NCI-H187 (cell line): ENCODE data around the gene TLR6.
A peak's percentile ranks its signal among the peaks of the same experiment; 100 is the strongest.
"Not testable (repeated sequence)": the region's sequence is repeated elsewhere in the genome, so short reads cannot be mapped to it uniquely, and the experiment has no call there.

ENCODE experiments used
- DNase-seq, 2 experiments: peaks; one replicate each; lab custom pipeline; 2025; lab: John Stamatoyannopoulos, UW

The TLR6 gene

GRCh38 chr4:38787693-38788092 is 68.9 kb downstream of the TLR6 start:
- DNase-seq, result no peak

DNA sequence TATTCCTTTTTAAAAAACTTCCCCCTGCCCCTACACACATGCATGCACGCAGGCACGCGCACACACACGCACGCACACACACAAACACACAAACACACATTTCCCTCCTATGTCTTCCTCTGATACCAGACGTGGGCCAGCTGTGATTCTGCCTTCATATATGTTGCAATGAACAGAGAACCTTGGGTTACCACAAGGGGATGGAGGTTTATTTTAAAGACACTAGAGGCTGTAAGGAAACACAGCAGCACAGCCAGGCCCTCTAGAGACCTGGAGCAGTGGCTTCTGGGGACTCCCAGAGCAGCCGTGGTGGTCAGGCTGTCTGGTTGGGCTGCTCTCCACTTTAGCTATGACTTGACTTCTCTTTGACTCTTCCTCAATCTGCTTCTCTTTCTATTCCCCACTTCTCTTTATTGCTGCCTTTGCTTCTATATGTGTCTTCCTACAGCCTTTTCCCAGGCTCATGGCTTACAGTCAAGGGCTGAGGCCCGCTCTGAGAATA is 70.7 kb downstream of the TLR6 start:
- DNase-seq, result no peak

DNA sequence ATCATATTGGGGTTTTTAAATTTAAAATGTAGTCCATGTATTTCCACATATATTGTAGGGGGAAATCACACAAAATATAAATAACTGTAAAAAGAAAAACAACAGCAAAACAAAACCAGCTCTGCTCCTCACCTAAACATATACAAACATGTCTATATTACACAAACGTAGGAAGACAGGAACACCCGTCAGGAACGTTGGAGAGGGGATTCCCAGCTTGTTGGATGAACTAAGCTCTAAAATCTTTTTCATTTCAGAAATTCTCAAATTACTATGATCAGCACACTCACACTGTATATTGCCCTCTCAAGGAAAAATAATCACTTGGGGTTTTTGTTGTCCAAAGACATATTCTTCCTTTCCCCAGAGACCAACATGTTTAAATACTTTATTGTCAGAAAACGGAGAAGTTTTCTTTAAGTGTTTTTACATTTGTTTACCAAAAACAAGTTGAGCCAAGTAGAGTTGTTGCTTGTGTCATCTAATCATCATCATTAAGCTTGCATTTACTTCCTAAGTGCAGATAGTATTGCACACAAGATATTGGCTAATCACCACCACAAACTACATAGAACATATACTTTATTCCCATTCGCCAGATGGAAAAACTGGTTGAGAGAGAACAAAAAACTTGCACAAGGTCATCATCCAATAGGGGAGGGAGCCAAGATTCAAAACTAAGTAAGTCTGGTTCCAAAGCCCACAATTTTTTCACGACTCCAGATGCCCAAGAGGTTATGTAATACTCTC is 71.4 kb downstream of the TLR6 start:
- no peak for DNase-seq

GRCh38 chr4:38784141-38784540 is 72.5 kb downstream of the TLR6 start:
- no peak for DNase-seq

DNA sequence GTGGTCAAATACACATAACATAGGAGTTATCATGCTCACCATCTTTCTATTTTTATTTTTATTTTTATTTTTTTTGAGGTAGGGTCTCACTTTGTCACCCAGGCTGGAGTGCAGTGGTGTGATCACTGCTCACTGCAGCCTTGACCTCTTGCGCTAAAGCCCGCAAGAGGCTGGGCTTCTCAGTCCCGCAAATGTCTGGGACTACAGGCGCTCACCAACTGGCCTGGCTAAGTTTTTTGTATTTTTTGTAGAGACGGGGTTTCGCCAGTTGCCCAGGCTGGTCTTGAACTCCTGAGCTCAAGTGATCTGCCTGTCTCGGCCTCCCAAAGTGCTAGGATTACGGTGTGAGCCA is 73.5 kb downstream of the TLR6 start:
- no peak for DNase-seq

DNA sequence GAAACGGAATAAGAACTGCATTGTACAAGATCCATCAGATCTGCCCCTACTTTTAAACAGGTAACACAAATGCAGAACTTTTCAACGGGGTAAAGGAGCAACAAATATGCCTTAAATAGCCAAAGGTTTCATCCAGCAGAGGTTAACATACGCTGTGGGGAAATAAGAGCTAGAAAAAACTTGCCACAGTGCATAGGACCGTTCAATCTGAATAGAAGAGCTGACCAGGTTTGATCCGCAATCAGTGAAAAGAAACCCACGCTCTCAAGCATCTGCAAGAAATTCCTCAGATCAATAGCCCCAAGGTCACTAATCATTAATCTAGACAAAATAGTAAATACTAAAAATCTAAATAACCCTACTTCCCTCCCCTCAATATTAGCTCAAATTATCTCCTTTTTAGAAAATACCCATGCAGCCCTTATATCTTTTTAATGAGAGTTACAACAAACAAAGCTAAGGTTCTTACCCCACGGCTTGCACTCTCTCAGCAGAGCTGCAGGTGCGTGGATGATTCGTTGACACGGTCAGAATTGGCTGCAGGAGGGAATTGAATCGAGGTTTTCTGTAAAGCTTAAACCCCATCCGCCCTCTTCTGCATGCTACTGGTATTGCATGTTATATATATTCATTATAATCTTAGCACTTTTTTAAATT is 74.0 kb downstream of the TLR6 start, which contains the start of gene TLR10:
TSS of gene TLR10 (minus strand) at position 539 of the 657 bp plus-strand sequence. CDS start 7,400 bp downstream, outside the sequence.
- DNase-seq, result peak in 1 of 2 experiments; percentile 26

DNA sequence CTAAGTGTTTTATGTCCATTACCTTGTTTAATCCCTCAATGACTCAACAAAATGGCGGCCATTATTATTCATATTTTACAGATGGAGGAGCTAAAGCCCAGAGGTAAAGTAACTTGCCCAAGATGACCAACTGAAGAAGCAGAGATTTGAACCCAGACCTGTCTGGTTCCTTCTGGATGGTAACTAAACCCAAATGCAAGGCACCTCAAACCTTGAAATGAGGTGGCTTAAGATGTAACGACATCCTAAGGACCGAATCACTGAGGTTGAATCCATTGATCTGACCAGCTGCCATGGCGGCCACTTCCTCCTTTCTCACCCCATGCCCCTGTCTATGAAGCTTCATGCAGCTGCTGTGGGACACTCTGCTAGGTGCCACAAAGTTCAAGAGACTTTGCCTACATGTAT is 74.8 kb downstream of the TLR6 start:
- no peak for DNase-seq

- DNase-seq, result no peak
Observed at GRCh38 chr4:38780833-38781484, 75.7 kb downstream of the TLR6 start.

GRCh38 chr4:38779790-38780189 is 76.8 kb downstream of the TLR6 start:
- no peak for DNase-seq

GRCh38 chr4:38777925-38778324 is 78.7 kb downstream of the TLR6 start:
- not testable (repeated sequence) for DNase-seq

DNA sequence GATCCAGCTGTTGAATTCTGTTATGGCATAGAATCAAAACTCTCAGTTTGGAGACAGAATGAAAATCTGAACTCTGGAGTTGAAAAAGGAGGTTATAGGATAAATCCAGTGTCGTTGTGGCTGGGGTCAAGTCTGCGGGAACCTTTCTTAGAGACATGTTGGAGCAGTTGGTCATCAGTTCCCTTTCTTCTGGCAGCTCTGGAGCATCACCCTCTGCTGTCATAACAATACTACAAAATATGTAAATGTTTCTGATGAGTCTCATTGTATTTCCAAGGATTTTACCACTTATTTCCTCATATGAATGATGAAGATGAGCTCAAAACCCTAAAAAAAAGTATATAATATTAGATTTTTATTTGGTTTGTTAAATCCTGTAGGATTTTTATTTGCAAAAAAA is 81.3 kb downstream of the TLR6 start:
- DNase-seq, result no peak

DNA sequence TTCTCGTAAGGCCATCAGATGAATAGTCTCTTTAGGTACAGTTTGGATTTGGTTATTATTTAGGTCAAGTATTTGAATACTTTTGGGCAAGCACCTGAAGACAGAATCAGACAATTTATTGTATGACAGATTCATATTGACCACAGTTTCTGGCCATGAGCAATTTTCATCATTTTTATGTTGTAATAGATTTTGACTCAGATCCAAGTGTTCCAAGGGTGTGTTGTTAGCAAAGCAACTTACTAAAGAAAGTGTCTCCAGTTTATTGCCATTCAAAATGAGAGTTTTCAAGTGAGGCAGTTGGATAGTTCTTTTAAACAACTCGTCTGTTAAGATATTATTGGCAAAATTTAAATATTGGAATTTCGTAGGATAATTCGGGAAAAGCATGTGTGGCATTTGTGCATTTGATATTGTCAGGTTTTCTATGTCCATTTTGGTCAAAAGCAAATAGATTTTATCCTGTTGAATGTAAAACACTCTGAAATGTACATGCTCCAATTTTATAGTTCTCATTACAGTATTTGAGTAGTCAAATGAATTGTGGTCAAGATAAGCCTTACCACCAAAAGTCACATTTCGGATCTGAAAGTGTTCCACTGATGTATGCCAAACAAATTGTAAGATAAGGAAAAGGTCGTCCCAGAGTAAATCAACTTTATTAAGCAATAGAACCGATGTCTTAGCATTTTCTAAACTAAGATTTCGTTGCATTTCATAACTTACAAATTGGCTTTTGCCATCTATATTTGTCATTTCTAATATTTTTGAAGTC is 82.2 kb downstream of the TLR6 start:
- no peak for DNase-seq
